ENCODE results near the gene TANC1.

Gene TANC1

GRCh38 chr2:159067971-159068370 lies 99.5 kb downstream of the TANC1 start:
- no peaks in the 10 kb centered on the region for H3K27me3 Mint-ChIP-seq
- no peak overlapping the region for H3K27ac Mint-ChIP-seq
- no peaks in the 10 kb centered on the region for H3K9me3 Mint-ChIP-seq
- no peaks in the 10 kb centered on the region for H3K36me3 Mint-ChIP-seq
- H3K4me3 Mint-ChIP-seq = no peak overlapping the region
- peaks cover 12% of the 10 kb centered on the region for H3K4me1 Mint-ChIP-seq
- no peak for ATAC-seq

GRCh38 chr2:159069229-159069628 lies 100.8 kb downstream of the TANC1 start:
- H3K27ac Mint-ChIP-seq = no peak overlapping the region
- H3K36me3 Mint-ChIP-seq = no peaks in the 10 kb centered on the region
- peaks cover 12% of the 10 kb centered on the region for H3K4me1 Mint-ChIP-seq

GRCh38 chr2:159070235-159070634 lies 101.8 kb downstream of the TANC1 start:
- Mint-ChIP-seq H3K4me3 (no peak overlapping the region), H3K36me3 (no peaks in the 10 kb centered on the region), H3K27me3 (no peaks in the 10 kb centered on the region), H3K27ac (no peak overlapping the region), H3K9me3 (no peaks in the 10 kb centered on the region), H3K4me1 (peaks cover 9% of the 10 kb centered on the region)
- ATAC-seq = no peak

More at GRCh38 chr2:159069229-159069628, 100.8 kb downstream of the TANC1 start:
- H3K9me3 Mint-ChIP-seq = no peaks in the 10 kb centered on the region
- H3K4me3 Mint-ChIP-seq = no peak overlapping the region
- ATAC-seq = no peak
- no peaks in the 10 kb centered on the region for H3K27me3 Mint-ChIP-seq

GRCh38 chr2:159071190-159071915 lies 102.9 kb downstream of the TANC1 start:
- H3K9me3 Mint-ChIP-seq = no peaks in the 10 kb centered on the region
- H3K27ac Mint-ChIP-seq = no peak overlapping the region
- H3K36me3 Mint-ChIP-seq = no peaks in the 10 kb centered on the region
- H3K4me1 Mint-ChIP-seq = peaks cover 6% of the 10 kb centered on the region
- no peaks in the 10 kb centered on the region for H3K27me3 Mint-ChIP-seq
- no peak overlapping the region for H3K4me3 Mint-ChIP-seq
- ATAC-seq = no peak

GRCh38 chr2:159072795-159073194 lies 104.4 kb downstream of the TANC1 start:
- Mint-ChIP-seq H3K9me3 (no peaks in the 10 kb centered on the region), H3K27ac (no peak overlapping the region), H3K4me3 (no peak overlapping the region), H3K36me3 (no peaks in the 10 kb centered on the region), H3K4me1 (peaks cover 3% of the 10 kb centered on the region), H3K27me3 (no peaks in the 10 kb centered on the region)
- no peak for ATAC-seq

- H3K36me3 Mint-ChIP-seq = no peaks in the 10 kb centered on the region
- no peaks in the 10 kb centered on the region for H3K4me1 Mint-ChIP-seq
- H3K27me3 Mint-ChIP-seq = no peaks in the 10 kb centered on the region
- H3K9me3 Mint-ChIP-seq = no peaks in the 10 kb centered on the region
- no peak for ATAC-seq
- H3K27ac Mint-ChIP-seq = no peak overlapping the region
- H3K4me3 Mint-ChIP-seq = no peak overlapping the region
Measured at GRCh38 chr2:159073256-159073655, 104.8 kb downstream of the TANC1 start.

- Mint-ChIP-seq H3K4me3 (no peak overlapping the region), H3K9me3 (no peaks in the 10 kb centered on the region), H3K4me1 (no peaks in the 10 kb centered on the region), H3K36me3 (no peaks in the 10 kb centered on the region), H3K27ac (no peak overlapping the region), H3K27me3 (no peaks in the 10 kb centered on the region)
- ATAC-seq = no peak
Measured at GRCh38 chr2:159074605-159075004, 106.2 kb downstream of the TANC1 start.

- ATAC-seq = no peak
- Mint-ChIP-seq H3K27me3 (no peaks in the 10 kb centered on the region), H3K4me3 (no peak overlapping the region), H3K27ac (no peak overlapping the region), H3K9me3 (no peaks in the 10 kb centered on the region), H3K4me1 (no peaks in the 10 kb centered on the region), H3K36me3 (no peaks in the 10 kb centered on the region)
Measured at GRCh38 chr2:159075727-159076126, 107.3 kb downstream of the TANC1 start.

GRCh38 chr2:159076241-159076640 lies 107.8 kb downstream of the TANC1 start:
- no peak overlapping the region for H3K4me3 Mint-ChIP-seq
- no peaks in the 10 kb centered on the region for H3K27me3 Mint-ChIP-seq
- no peaks in the 10 kb centered on the region for H3K9me3 Mint-ChIP-seq
- no peak for ATAC-seq
- no peaks in the 10 kb centered on the region for H3K4me1 Mint-ChIP-seq
- H3K27ac Mint-ChIP-seq = no peak overlapping the region
- no peaks in the 10 kb centered on the region for H3K36me3 Mint-ChIP-seq

GRCh38 chr2:159077869-159078268 lies 109.4 kb downstream of the TANC1 start:
- Mint-ChIP-seq H3K4me3 (no peak overlapping the region), H3K27ac (no peak overlapping the region), H3K9me3 (no peaks in the 10 kb centered on the region), H3K36me3 (no peaks in the 10 kb centered on the region), H3K27me3 (no peaks in the 10 kb centered on the region), H3K4me1 (no peaks in the 10 kb centered on the region)
- ATAC-seq = no peak

GRCh38 chr2:159078443-159078842 lies 110.0 kb downstream of the TANC1 start:
- Mint-ChIP-seq H3K4me3 (no peak overlapping the region), H3K9me3 (no peaks in the 10 kb centered on the region), H3K36me3 (no peaks in the 10 kb centered on the region), H3K27ac (no peak overlapping the region), H3K4me1 (no peaks in the 10 kb centered on the region), H3K27me3 (no peaks in the 10 kb centered on the region)
- no peak for ATAC-seq

- Mint-ChIP-seq H3K9me3 (no peaks in the 10 kb centered on the region), H3K27ac (no peak overlapping the region), H3K36me3 (no peaks in the 10 kb centered on the region), H3K4me3 (no peak overlapping the region), H3K27me3 (no peaks in the 10 kb centered on the region), H3K4me1 (no peaks in the 10 kb centered on the region)
- ATAC-seq = peak; percentile 20
Measured at GRCh38 chr2:159080641-159081040, 112.2 kb downstream of the TANC1 start.

GRCh38 chr2:159082119-159082518 lies 113.7 kb downstream of the TANC1 start:
- Mint-ChIP-seq H3K9me3 (no peaks in the 10 kb centered on the region), H3K36me3 (no peaks in the 10 kb centered on the region), H3K4me3 (no peak overlapping the region), H3K27me3 (no peaks in the 10 kb centered on the region), H3K4me1 (no peaks in the 10 kb centered on the region), H3K27ac (no peak overlapping the region)
- ATAC-seq = no peak

- H3K9me3 Mint-ChIP-seq = no peaks in the 10 kb centered on the region
Measured at GRCh38 chr2:159084384-159085370, 116.2 kb downstream of the TANC1 start.

GRCh38 chr2:159086342-159086741 lies 117.9 kb downstream of the TANC1 start:
- H3K9me3 Mint-ChIP-seq = no peaks in the 10 kb centered on the region
- no peaks in the 10 kb centered on the region for H3K36me3 Mint-ChIP-seq
- H3K27me3 Mint-ChIP-seq = no peaks in the 10 kb centered on the region
- H3K27ac Mint-ChIP-seq = no peak overlapping the region
- ATAC-seq = no peak
- peaks cover 15% of the 10 kb centered on the region for H3K4me1 Mint-ChIP-seq
- no peak overlapping the region for H3K4me3 Mint-ChIP-seq

More at GRCh38 chr2:159084384-159085370, 116.2 kb downstream of the TANC1 start:
- Mint-ChIP-seq H3K4me3 (no peak overlapping the region), H3K4me1 (peaks cover 7% of the 10 kb centered on the region), H3K27me3 (no peaks in the 10 kb centered on the region), H3K36me3 (no peaks in the 10 kb centered on the region), H3K27ac (no peak overlapping the region)
- no peak for ATAC-seq
